ENCODE measurements around the gene MAP2K5.

MAP2K5 gene

GRCh38 chr15:67542420-67543347 lies at the start of gene MAP2K5:
Gene MAP2K5 (plus strand): TSS chr15:67542703. CDS start chr15:67543336, 633 bp downstream.
- peak; percentile 62 for DNase-seq

- no peak for DNase-seq
Observed at GRCh38 chr15:67495585-67495984, 46.9 kb upstream of the MAP2K5 start.

GRCh38 chr15:67501177-67501835 lies 41.2 kb upstream of the MAP2K5 start:
- DNase-seq = peak; percentile 42

- peak; percentile 60 for DNase-seq
Observed at GRCh38 chr15:67501836-67502461, 40.6 kb upstream of the MAP2K5 start.

- DNase-seq = no peak
Observed at GRCh38 chr15:67504056-67504455, 38.4 kb upstream of the MAP2K5 start.

GRCh38 chr15:67504796-67505195 lies 37.7 kb upstream of the MAP2K5 start:
- DNase-seq = no peak

GRCh38 chr15:67505675-67506572 lies 36.6 kb upstream of the MAP2K5 start:
- DNase-seq = no peak

GRCh38 chr15:67506775-67507747 lies 35.4 kb upstream of the MAP2K5 start:
- DNase-seq = no peak

- no peak for DNase-seq
Observed at GRCh38 chr15:67508407-67508806, 34.1 kb upstream of the MAP2K5 start.

- DNase-seq = no peak
Observed at GRCh38 chr15:67509918-67510317, 32.6 kb upstream of the MAP2K5 start.

- DNase-seq = no peak
Observed at GRCh38 chr15:67510597-67511190, 31.8 kb upstream of the MAP2K5 start.

GRCh38 chr15:67511606-67512005 lies 30.9 kb upstream of the MAP2K5 start:
- DNase-seq = no peak

GRCh38 chr15:67512140-67512539 lies 30.4 kb upstream of the MAP2K5 start:
- DNase-seq = peak; percentile 2

GRCh38 chr15:67512933-67513714 lies 29.4 kb upstream of the MAP2K5 start:
- DNase-seq = no peak

GRCh38 chr15:67515090-67515489 lies 27.4 kb upstream of the MAP2K5 start:
- no peak for DNase-seq

- no peak for DNase-seq
Observed at GRCh38 chr15:67515557-67515956, 26.9 kb upstream of the MAP2K5 start.

- no peak for DNase-seq
Observed at GRCh38 chr15:67520321-67521028, 22.0 kb upstream of the MAP2K5 start.

GRCh38 chr15:67521029-67521782 lies 21.3 kb upstream of the MAP2K5 start, which contains the start of gene C15orf61:
Gene C15orf61 (plus strand): TSS chr15:67521131. CDS start chr15:67521249, 118 bp downstream.
- DNase-seq = peak; percentile 69
